ENCODE measurements around the gene TNFAIP6. TPM values are rescaled to one million over a fixed set of nuclear protein-coding genes. Genes with fewer than 3 reads are reported as not detected.

The TNFAIP6 gene
- total RNA-seq, 1 donor from 2014 or later = not detected

DNA sequence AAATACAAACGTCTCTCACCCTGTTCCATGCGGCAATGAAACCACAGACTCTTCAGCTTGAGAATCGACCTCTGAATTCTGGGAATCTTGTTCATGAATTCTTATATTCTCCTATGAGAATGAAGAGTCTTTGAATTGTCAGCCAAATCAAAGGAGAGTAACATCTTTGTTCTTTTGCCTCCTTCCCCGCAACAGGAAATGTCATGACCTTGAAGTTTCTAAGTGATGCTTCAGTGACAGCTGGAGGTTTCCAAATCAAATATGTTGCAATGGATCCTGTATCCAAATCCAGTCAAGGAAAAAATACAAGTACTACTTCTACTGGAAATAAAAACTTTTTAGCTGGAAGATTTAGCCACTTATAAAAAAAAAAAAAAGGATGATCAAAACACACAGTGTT, 21.8 kb downstream of the TNFAIP6 start:
- H3K36me3 Mint-ChIP-seq (ENCODE audit: unreplicated experiment) = no peaks in the 10 kb centered on the region
- peaks cover 3% of the 10 kb centered on the region for H3K4me1 Mint-ChIP-seq (ENCODE audit: low read depth, unreplicated experiment)
- H3K9me3 Mint-ChIP-seq (ENCODE audit: unreplicated experiment) = peaks cover 3% of the 10 kb centered on the region
- peaks cover 2% of the 10 kb centered on the region for H3K27me3 Mint-ChIP-seq (ENCODE audit: unreplicated experiment)
- no peak overlapping the region for H3K27ac Mint-ChIP-seq (ENCODE audit: unreplicated experiment)
- DNase-seq = no peak
- TF ChIP-seq, protein P1, sequence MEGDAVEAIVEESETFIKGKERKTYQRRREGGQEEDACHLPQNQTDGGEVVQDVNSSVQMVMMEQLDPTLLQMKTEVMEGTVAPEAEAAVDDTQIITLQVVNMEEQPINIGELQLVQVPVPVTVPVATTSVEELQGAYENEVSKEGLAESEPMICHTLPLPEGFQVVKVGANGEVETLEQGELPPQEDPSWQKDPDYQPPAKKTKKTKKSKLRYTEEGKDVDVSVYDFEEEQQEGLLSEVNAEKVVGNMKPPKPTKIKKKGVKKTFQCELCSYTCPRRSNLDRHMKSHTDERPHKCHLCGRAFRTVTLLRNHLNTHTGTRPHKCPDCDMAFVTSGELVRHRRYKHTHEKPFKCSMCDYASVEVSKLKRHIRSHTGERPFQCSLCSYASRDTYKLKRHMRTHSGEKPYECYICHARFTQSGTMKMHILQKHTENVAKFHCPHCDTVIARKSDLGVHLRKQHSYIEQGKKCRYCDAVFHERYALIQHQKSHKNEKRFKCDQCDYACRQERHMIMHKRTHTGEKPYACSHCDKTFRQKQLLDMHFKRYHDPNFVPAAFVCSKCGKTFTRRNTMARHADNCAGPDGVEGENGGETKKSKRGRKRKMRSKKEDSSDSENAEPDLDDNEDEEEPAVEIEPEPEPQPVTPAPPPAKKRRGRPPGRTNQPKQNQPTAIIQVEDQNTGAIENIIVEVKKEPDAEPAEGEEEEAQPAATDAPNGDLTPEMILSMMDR (IDR thresholded peaks at IDR 0.05; ENCODE audit: partially characterized antibody, unreplicated experiment) = no peak
- H3K4me3 Mint-ChIP-seq (ENCODE audit: unreplicated experiment) = no peak overlapping the region

DNA sequence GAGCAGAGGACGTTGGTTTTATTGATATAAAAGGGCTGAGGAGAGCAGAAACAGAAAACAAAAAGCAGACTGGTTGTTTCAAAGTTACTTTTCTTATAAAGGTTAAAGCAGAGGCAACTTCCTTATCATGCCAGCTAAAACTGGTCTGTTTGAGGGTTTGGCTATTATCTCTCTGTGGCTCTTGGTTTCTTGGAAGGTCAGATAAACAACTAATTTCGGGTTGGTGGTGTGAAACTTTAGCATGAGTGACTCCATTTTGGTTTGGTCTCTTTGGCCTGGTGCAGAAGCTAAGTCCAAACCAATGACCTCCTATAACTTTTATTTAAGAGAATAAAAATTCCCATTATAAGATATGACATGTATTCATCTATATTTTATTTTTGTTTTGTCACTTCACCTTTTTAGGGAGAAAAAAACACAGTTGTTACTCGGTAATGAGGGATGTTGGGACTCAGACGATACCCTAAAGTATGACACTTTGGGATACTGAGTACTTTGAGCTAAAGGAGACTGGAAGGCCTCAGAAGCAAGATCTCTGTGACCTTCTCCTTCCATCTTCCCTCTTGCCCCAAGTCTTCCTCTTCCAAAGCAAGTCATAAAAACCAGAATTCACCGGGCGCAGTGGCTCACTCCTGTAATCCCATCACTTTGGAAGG, 23.3 kb downstream of the TNFAIP6 start:
- Mint-ChIP-seq H3K27me3 (ENCODE audit: unreplicated experiment) (peaks cover 2% of the 10 kb centered on the region), H3K9me3 (ENCODE audit: unreplicated experiment) (peaks cover 3% of the 10 kb centered on the region), H3K27ac (ENCODE audit: unreplicated experiment) (no peak overlapping the region), H3K4me1 (ENCODE audit: low read depth, unreplicated experiment) (no peaks in the 10 kb centered on the region), H3K36me3 (ENCODE audit: unreplicated experiment) (no peaks in the 10 kb centered on the region), H3K4me3 (ENCODE audit: unreplicated experiment) (no peak overlapping the region)
- no peak for DNase-seq
- TF ChIP-seq, protein P1 (IDR thresholded peaks at IDR 0.05; ENCODE audit: partially characterized antibody, unreplicated experiment) = no peak

DNA sequence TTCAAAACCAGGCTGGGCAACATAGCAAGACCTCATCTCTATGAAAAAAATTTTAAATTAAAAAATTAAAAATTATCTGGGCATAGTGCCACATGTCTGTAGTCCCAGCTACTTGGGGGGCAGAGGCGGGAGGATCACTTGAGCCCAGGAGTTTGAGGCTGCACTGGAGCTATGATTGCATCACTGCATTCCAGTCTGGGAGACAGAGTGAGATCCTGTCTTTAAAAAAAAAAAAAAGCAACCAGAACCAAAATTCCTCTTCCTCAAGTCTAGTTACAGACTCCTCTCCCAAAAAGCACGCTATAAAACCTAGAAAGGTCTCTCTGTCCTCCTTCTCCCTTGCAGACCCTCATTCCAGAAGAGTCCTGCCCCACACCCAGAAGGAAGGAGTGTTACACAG, 23.9 kb downstream of the TNFAIP6 start:
- TF ChIP-seq, protein P1 (IDR thresholded peaks at IDR 0.05; ENCODE audit: partially characterized antibody, unreplicated experiment) = no peak
- Mint-ChIP-seq H3K27me3 (ENCODE audit: unreplicated experiment) (peaks cover 2% of the 10 kb centered on the region), H3K36me3 (ENCODE audit: unreplicated experiment) (no peaks in the 10 kb centered on the region), H3K9me3 (ENCODE audit: unreplicated experiment) (peaks cover 3% of the 10 kb centered on the region), H3K4me1 (ENCODE audit: low read depth, unreplicated experiment) (no peaks in the 10 kb centered on the region), H3K27ac (ENCODE audit: unreplicated experiment) (no peak overlapping the region), H3K4me3 (ENCODE audit: unreplicated experiment) (no peak overlapping the region)
- no peak for DNase-seq

DNA sequence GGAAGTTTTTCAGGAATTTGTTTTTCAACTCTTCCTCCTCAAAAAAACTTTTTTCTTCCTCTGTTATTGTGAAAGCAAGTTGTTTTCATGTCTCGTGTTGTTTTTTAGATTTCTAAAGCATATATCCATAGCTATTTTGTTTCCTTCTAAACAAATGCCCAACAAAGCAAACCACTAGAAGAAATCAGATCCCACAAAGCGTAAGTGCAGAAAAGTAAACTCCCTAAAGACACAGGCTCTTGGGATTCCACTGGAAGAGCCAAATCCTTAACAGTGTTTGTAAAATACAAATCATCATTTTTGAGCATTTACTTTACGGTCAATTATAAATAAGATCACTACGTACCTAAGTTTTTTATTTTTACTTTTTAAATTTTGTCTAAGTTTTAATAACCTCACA, 30.6 kb downstream of the TNFAIP6 start:
- Mint-ChIP-seq H3K27me3 (ENCODE audit: unreplicated experiment) (no peaks in the 10 kb centered on the region), H3K27ac (ENCODE audit: unreplicated experiment) (no peak overlapping the region), H3K4me1 (ENCODE audit: low read depth, unreplicated experiment) (no peaks in the 10 kb centered on the region), H3K9me3 (ENCODE audit: unreplicated experiment) (peaks cover under 1% of the 10 kb centered on the region), H3K4me3 (ENCODE audit: unreplicated experiment) (no peak overlapping the region), H3K36me3 (ENCODE audit: unreplicated experiment) (no peaks in the 10 kb centered on the region)
- TF ChIP-seq, protein P1 (IDR thresholded peaks at IDR 0.05; ENCODE audit: partially characterized antibody, unreplicated experiment) = no peak
- DNase-seq = no peak

DNA sequence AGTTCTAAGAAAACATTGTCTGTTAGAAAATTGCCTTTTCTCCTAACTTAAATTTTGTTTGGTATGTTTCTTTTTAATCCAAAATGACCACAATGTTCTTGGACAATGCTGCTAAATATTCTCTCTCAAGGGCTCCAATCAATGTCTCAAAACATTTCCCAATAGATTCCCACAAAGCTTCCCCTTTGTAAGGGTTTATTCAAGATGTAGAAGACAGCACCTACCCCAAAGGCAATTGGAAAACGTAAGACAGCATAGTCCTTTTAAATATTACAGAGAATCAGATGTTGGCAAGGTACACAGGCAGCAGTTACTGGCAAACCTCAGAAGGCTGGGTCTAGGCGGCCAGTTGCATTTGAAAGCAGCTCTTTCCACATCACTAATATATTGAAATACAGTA, 34.0 kb downstream of the TNFAIP6 start:
- Mint-ChIP-seq H3K4me3 (ENCODE audit: unreplicated experiment) (no peak overlapping the region), H3K36me3 (ENCODE audit: unreplicated experiment) (no peaks in the 10 kb centered on the region), H3K27ac (ENCODE audit: unreplicated experiment) (no peak overlapping the region), H3K9me3 (ENCODE audit: unreplicated experiment) (no peaks in the 10 kb centered on the region), H3K27me3 (ENCODE audit: unreplicated experiment) (no peaks in the 10 kb centered on the region), H3K4me1 (ENCODE audit: low read depth, unreplicated experiment) (no peaks in the 10 kb centered on the region)
- TF ChIP-seq, protein P1 (IDR thresholded peaks at IDR 0.05; ENCODE audit: partially characterized antibody, unreplicated experiment) = no peak
- DNase-seq = no peak
